GM12878 (cell line): ENCODE measurements around the gene NLGN4X. TPM values are rescaled to one million over a fixed set of nuclear protein-coding genes. Genes with fewer than 3 reads are reported as not detected.

ENCODE experiments used
- ATAC-seq: fragments of 200-7000 bp; cut with Tn5 transposase; 3 replicates; pipeline ENCODE4 v1.9.1; 2020; ENCODE audit warnings: mild to moderate bottlenecking, moderate library complexity
- BruUV-seq: library from RNA; stranded (reverse); fragments of 400-500 nt; replicated peaks from 2 replicates; lab custom pipeline; 2021; lab: Mats Ljungman, UMichigan
- CTCF ChIA-PET: fragments of 300-600 bp; sonication (Branson Sonifier 250); formaldehyde crosslinking; extraction: SDS; loops from one replicate; lab custom pipeline; 2021; ENCODE audit warnings: inconsistent platforms; lab: Yijun Ruan, JAX
- POLR2A ChIA-PET: fragments of 350-600 bp; formaldehyde crosslinking; extraction: SDS; loops from one replicate; lab custom pipeline; 2021; ENCODE audit warnings: inconsistent platforms; lab: Charles Lee
- RAD21 ChIA-PET: fragments of 300-600 bp; sonication (Branson Sonifier 250); formaldehyde crosslinking; loops from one replicate; lab custom pipeline; 2023; ENCODE audit warnings: antibody characterized with exemption; ENCODE audit not compliant: unreplicated experiment; lab: Charles Lee
- SMC1A ChIA-PET: fragments of 300-600 bp; sonication (Branson Sonifier 250); formaldehyde crosslinking; loops from one replicate; lab custom pipeline; 2023; ENCODE audit not compliant: unreplicated experiment, uncharacterized antibody; lab: Charles Lee
- DNase-seq: peaks from one replicate; pipeline ENCODE4 v3.0.0-alpha.2; 2011; ENCODE audit warnings: low read depth, low spot score
- FAIRE-seq: peaks from 3 replicates; lab custom pipeline; 2011; peaks lifted over from hg19 to GRCh38; lab: Jason Lieb, UNC
- H2AFZ ChIP-seq: 2 replicates; pipeline ENCODE4 v1.6.0; 2011; ENCODE audit warnings: low read depth, low read length, control low read depth; ENCODE audit not compliant: control insufficient read depth
- H3K27ac ChIP-seq: 2 replicates; pipeline ENCODE4 v1.5.1; 2011; ENCODE audit warnings: control low read depth; ENCODE audit not compliant: control insufficient read depth, insufficient read depth
- H3K27me3 ChIP-seq, 2 experiments: replicated peaks in 1 of 2; 2 replicates each; pipeline versions ENCODE4 v1.6.0 to v1.6.1; 2011; ENCODE audit warnings: low read length in 1 of 2; ENCODE audit not compliant: control insufficient read depth in 2 of 2, insufficient read depth in 2 of 2
- H3K36me3 ChIP-seq, 2 experiments: 2 replicates each; pipeline ENCODE4 v1.5.1; 2011; ENCODE audit warnings: low read length in 1 of 2; ENCODE audit not compliant: control insufficient read depth in 2 of 2, insufficient read depth in 2 of 2
- H3K4me1 ChIP-seq: 2 replicates; pipeline ENCODE4 v1.6.1; 2011; ENCODE audit warnings: mild to moderate bottlenecking, low read length, moderate library complexity, mixed read lengths; ENCODE audit not compliant: control insufficient read depth, insufficient read depth
- H3K4me2 ChIP-seq: 2 replicates; pipeline ENCODE4 v1.6.0; 2011; ENCODE audit warnings: control low read depth; ENCODE audit not compliant: control insufficient read depth, insufficient read depth
- H3K4me3 ChIP-seq: fragments of 200-600 bp; sonication (generic); 2 replicates; pipeline ENCODE4 v1.5.1; 2016
- H3K79me2 ChIP-seq: 2 replicates; pipeline ENCODE4 v1.6.0; 2011; ENCODE audit warnings: low read length; ENCODE audit not compliant: control insufficient read depth, insufficient read depth
- H3K9ac ChIP-seq: 2 replicates; pipeline ENCODE4 v1.8.0; 2011; ENCODE audit warnings: low read length, control low read depth, mixed read lengths; ENCODE audit not compliant: control insufficient read depth, insufficient read depth
- H3K9me3 ChIP-seq: replicated peaks from 3 replicates; pipeline ENCODE4 v1.5.1; 2011; ENCODE audit warnings: mild to moderate bottlenecking, low read length; ENCODE audit not compliant: control insufficient read depth, insufficient read depth
- H4K20me1 ChIP-seq: 2 replicates; pipeline ENCODE4 v1.6.0; 2011; ENCODE audit not compliant: control insufficient read depth, insufficient read depth
- BHLHE40 ChIP-seq, 2 experiments: fragments of 450-650 bp in 1 of 2; IDR thresholded peaks; 2 replicates each; pipeline ENCODE4 v1.6.1; 2011 to 2017; ENCODE audit warnings: low read depth in 2 of 2, borderline replicate concordance in 1 of 2, improper control_type of control experiment in 1 of 2, low read length in 1 of 2, mild to moderate bottlenecking in 1 of 2
- BMI1 ChIP-seq: fragments of 450-650 bp; IDR thresholded peaks from 2 replicates; pipeline ENCODE4 v1.6.1; 2016; ENCODE audit warnings: mild to moderate bottlenecking, moderate library complexity, borderline replicate concordance
- CREM ChIP-seq: IDR thresholded peaks from 2 replicates; pipeline ENCODE4 v1.6.1; 2014; ENCODE audit warnings: antibody characterized with exemption, low read depth
- HCFC1 ChIP-seq: fragments of 150-350 bp; IDR thresholded peaks from 2 replicates; pipeline ENCODE4 v1.6.1; 2014; ENCODE audit warnings: low read length
- MYC ChIP-seq: IDR thresholded peaks from 2 replicates; pipeline ENCODE4 v1.6.1; 2011; ENCODE audit warnings: mild to moderate bottlenecking, low read length, moderate library complexity, inconsistent platforms; ENCODE audit not compliant: insufficient read depth, insufficient replicate concordance, insufficient read length, severe bottlenecking
- NR2C2 ChIP-seq: IDR thresholded peaks from 2 replicates; pipeline ENCODE4 v1.6.1; 2011; ENCODE audit warnings: borderline replicate concordance, low read depth; ENCODE audit not compliant: control insufficient read depth, insufficient read length
- POLR2AphosphoS5 ChIP-seq: IDR thresholded peaks from 2 replicates; pipeline ENCODE4 v1.6.1; 2011; ENCODE audit warnings: mild to moderate bottlenecking, low read length, inconsistent platforms
- SPI1 ChIP-seq: IDR thresholded peaks from 2 replicates; pipeline ENCODE4 v1.6.1; 2011; ENCODE audit warnings: low read depth, mild to moderate bottlenecking, low read length, moderate library complexity, borderline replicate concordance; ENCODE audit not compliant: insufficient read depth
- SREBF2 ChIP-seq: IDR thresholded peaks from 2 replicates; pipeline ENCODE4 v1.6.1; 2012; ENCODE audit warnings: mild to moderate bottlenecking, low read length
- ZNF207 ChIP-seq: fragments of 450-650 bp; IDR thresholded peaks from 2 replicates; pipeline ENCODE4 v1.6.1; 2014; ENCODE audit warnings: antibody characterized with exemption, mild to moderate bottlenecking, borderline replicate concordance
- ZNF384 ChIP-seq: IDR thresholded peaks from 2 replicates; pipeline ENCODE4 v1.6.1; 2012; ENCODE audit warnings: low read depth, mild to moderate bottlenecking, low read length, improper control_type of control experiment, borderline replicate concordance
- whole genome bisulfite sequencing: methylation state at CpG from one replicate; pipeline ENCODE4 v1.1.6; 2016; ENCODE audit warnings: low lambda C conversion rate; ENCODE audit not compliant: insufficient replicate concordance, insufficient coverage; ENCODE audit errors: missing lambda C conversion rate; 5-methylcytosine and 5-hydroxymethylcytosine counted together
- in situ Hi-C: fragments of 300-500 bp; cut with MboI; formaldehyde crosslinking; loops from 9 replicates; pipeline ENCODE4 v1.14.3; 2018; ENCODE audit warnings: mixed read lengths
- intact Hi-C: fragments of 100-400 bp; cut with micrococcal nuclease; formaldehyde crosslinking; loops from one replicate; pipeline ENCODE4 v1.14.2; 2022; ENCODE audit not compliant: unreplicated experiment
- polyA plus RNA-seq, 11 experiments: library from polyadenylated mRNA; depleted of rRNA in 4 of 11; unstranded in 6 of 11; stranded (reverse) in 5 of 11; fragments of >200 nt; fragmentation: Nextera tagmentation in 4 of 11; fragmentation: Illumina TruSeq in 1 of 11; extraction: Ambion mirVana in 4 of 11; extraction: Trizol in 1 of 11; gene quantifications; 1 replicate in 1 of 11; 2 replicates in 10 of 11; pipeline versions ENCODE4 v1.2.1 to v1.2.3, GENCODE V29; 2011 to 2016; ENCODE audit warnings: inconsistent platforms in 2 of 11, missing spikeins in 2 of 11, low read depth in 1 of 11
- total RNA-seq, 4 experiments: library from RNA; depleted of rRNA in 3 of 4; stranded (reverse); fragments of >200 nt in 3 of 4; fragmentation: Illumina TruSeq in 1 of 4; extraction: Trizol in 1 of 4; gene quantifications; 2 replicates each; pipeline versions ENCODE4 v1.2.1 to v1.2.3, GENCODE V29; 2013 to 2021
- TF ChIP-seq, protein P1 (sequence below): IDR thresholded peaks from 2 replicates; pipeline ENCODE4 v1.6.1; 2011; ENCODE audit warnings: borderline replicate concordance, low read depth, mild to moderate bottlenecking, moderate library complexity, low read length; ENCODE audit not compliant: insufficient read depth, poor library complexity, severe bottlenecking
- TF ChIP-seq, protein P2 (sequence below): fragments of 450-650 bp; IDR thresholded peaks from 2 replicates; pipeline ENCODE4 v1.6.1; 2016; ENCODE audit warnings: mild to moderate bottlenecking
- TF ChIP-seq, protein P3 (sequence below): fragments of 450-650 bp; IDR thresholded peaks from 2 replicates; pipeline ENCODE4 v1.6.1; 2017; ENCODE audit warnings: mild to moderate bottlenecking, moderate library complexity

Gene NLGN4X
- total and polyA plus RNA-seq, 10 of the 15 experiments (the other 5 are each of a cell fraction or from before 2014, with no cell fraction given), result 0.02 to 1.5 (median 0.09) TPM; not detected in 2

DNA sequence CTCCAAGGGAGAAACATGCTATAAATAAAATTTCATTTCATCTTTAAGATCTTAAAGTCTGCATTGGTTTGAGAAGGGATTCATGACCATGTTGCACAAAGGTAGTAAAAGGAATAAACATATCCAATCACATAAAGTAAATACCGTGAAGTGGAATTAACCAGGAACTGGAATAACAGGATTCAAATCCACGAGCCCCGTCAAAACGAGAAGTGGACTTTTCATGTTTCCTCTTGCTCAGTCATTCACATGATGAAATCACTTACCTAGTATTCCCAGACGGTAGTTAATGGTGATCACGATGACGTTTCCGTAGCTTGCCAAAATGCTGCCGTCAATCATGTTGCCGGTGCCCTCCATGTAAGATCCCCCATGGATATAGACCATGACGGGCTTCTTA lies 199.7 kb downstream of the NLGN4X start:
- SMC1A ChIA-PET, result interaction anchor here (0.9 to 1.4 kb wide), 2 partner anchors 12 to 27 kb away, joined by 3 read pairs; no protein-coding TSS in a partner anchor
- RAD21 ChIA-PET, result no interaction called here
- Histone ChIP-seq H3K4me3 (no peak overlapping the region), H3K36me3 (no peaks in the 10 kb centered on the region), H3K27ac (no peak overlapping the region), H3K4me2 (no peak overlapping the region), H3K79me2 (no peaks in the 10 kb centered on the region), H3K9ac (no peak overlapping the region), H3K4me1 (no peaks in the 10 kb centered on the region), H2AFZ (no peak overlapping the region), H3K27me3 (no peaks in the 10 kb centered on the region), H3K9me3 (no peaks in the 10 kb centered on the region), H4K20me1 (no peaks in the 10 kb centered on the region)
- FAIRE-seq (no peak), ATAC-seq (no peak), DNase-seq (no peak)
- in situ Hi-C loops, result no loop called here
- 44% methylated on average over 11 of the region's 11 CpGs for WGBS
- CTCF ChIA-PET, result interaction anchor here (0.6 kb wide), 1 partner anchor 838 kb away, joined by 4 read pairs; no protein-coding TSS in a partner anchor
- intact Hi-C loops, result no loop called here
- POLR2A ChIA-PET, result no interaction called here
- BruUV-seq, result no TSS peak
- TF ChIP-seq SREBF2 (no peak), BHLHE40 (IDR thresholded peaks at IDR 0.05; ENCODE audit: borderline replicate concordance in 1 of 2, low read depth in 2 of 2, low read length in 1 of 2) (no peak), HCFC1 (no peak), NR2C2 (no peak), CREM (no peak), POLR2AphosphoS5 (no peak), SPI1 (no peak), ZNF207 (no peak), ZNF384 (no peak), MYC (no peak), BMI1 (no peak)
- TF ChIP-seq, protein P1, sequence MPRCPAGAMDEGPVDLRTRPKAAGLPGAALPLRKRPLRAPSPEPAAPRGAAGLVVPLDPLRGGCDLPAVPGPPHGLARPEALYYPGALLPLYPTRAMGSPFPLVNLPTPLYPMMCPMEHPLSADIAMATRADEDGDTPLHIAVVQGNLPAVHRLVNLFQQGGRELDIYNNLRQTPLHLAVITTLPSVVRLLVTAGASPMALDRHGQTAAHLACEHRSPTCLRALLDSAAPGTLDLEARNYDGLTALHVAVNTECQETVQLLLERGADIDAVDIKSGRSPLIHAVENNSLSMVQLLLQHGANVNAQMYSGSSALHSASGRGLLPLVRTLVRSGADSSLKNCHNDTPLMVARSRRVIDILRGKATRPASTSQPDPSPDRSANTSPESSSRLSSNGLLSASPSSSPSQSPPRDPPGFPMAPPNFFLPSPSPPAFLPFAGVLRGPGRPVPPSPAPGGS, result no peak
- TF ChIP-seq, protein P2, sequence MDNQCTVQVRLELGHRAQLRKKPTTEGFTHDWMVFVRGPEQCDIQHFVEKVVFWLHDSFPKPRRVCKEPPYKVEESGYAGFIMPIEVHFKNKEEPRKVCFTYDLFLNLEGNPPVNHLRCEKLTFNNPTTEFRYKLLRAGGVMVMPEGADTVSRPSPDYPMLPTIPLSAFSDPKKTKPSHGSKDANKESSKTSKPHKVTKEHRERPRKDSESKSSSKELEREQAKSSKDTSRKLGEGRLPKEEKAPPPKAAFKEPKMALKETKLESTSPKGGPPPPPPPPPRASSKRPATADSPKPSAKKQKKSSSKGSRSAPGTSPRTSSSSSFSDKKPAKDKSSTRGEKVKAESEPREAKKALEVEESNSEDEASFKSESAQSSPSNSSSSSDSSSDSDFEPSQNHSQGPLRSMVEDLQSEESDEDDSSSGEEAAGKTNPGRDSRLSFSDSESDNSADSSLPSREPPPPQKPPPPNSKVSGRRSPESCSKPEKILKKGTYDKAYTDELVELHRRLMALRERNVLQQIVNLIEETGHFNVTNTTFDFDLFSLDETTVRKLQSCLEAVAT, result no peak
- TF ChIP-seq, protein P3, sequence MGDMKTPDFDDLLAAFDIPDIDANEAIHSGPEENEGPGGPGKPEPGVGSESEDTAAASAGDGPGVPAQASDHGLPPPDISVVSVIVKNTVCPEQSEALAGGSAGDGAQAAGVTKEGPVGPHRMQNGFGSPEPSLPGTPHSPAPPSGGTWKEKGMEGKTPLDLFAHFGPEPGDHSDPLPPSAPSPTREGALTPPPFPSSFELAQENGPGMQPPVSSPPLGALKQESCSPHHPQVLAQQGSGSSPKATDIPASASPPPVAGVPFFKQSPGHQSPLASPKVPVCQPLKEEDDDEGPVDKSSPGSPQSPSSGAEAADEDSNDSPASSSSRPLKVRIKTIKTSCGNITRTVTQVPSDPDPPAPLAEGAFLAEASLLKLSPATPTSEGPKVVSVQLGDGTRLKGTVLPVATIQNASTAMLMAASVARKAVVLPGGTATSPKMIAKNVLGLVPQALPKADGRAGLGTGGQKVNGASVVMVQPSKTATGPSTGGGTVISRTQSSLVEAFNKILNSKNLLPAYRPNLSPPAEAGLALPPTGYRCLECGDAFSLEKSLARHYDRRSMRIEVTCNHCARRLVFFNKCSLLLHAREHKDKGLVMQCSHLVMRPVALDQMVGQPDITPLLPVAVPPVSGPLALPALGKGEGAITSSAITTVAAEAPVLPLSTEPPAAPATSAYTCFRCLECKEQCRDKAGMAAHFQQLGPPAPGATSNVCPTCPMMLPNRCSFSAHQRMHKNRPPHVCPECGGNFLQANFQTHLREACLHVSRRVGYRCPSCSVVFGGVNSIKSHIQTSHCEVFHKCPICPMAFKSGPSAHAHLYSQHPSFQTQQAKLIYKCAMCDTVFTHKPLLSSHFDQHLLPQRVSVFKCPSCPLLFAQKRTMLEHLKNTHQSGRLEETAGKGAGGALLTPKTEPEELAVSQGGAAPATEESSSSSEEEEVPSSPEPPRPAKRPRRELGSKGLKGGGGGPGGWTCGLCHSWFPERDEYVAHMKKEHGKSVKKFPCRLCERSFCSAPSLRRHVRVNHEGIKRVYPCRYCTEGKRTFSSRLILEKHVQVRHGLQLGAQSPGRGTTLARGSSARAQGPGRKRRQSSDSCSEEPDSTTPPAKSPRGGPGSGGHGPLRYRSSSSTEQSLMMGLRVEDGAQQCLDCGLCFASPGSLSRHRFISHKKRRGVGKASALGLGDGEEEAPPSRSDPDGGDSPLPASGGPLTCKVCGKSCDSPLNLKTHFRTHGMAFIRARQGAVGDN, result no peak
